T-helper 2 cell treated with Interferon-gamma antibody and Interleukin-4, amounts not matched to agents 5 μg/mL and 100 μg/mL, for 36 hours (primary cell): Measurements from ENCODE around the gene TAGLN3.

Experiments used
- DNase-seq: peaks from one replicate; pipeline ENCODE4 v3.0.0; 2021; ENCODE audit warnings: low spot score
- H3K27ac Mint-ChIP-seq: one replicate; pipeline ENCODE4 v1.8.0; 2021; ENCODE audit warnings: mild to moderate bottlenecking, mixed read lengths
- H3K27me3 Mint-ChIP-seq: one replicate; pipeline ENCODE4 v1.8.0; 2021; ENCODE audit warnings: low read depth, mixed read lengths
- H3K36me3 Mint-ChIP-seq: one replicate; pipeline ENCODE4 v1.8.0; 2021; ENCODE audit warnings: low read depth, mixed read lengths
- H3K4me1 Mint-ChIP-seq: one replicate; pipeline ENCODE4 v1.8.0; 2021; ENCODE audit warnings: low read depth, mixed read lengths
- H3K4me3 Mint-ChIP-seq: one replicate; pipeline ENCODE4 v1.8.0; 2022; ENCODE audit warnings: mild to moderate bottlenecking, moderate library complexity, mixed read lengths
- H3K9me3 Mint-ChIP-seq: one replicate; pipeline ENCODE4 v1.8.0; 2021; ENCODE audit warnings: mixed read lengths

The TAGLN3 gene

GRCh38 chr3:111967651-111968274 is 31.0 kb upstream of the TAGLN3 start:
- no peaks in the 10 kb centered on the region for H3K27me3 Mint-ChIP-seq
- peaks cover 3% of the 10 kb centered on the region for H3K4me1 Mint-ChIP-seq
- H3K27ac Mint-ChIP-seq = no peak overlapping the region
- H3K9me3 Mint-ChIP-seq = no peaks in the 10 kb centered on the region
- H3K36me3 Mint-ChIP-seq = no peaks in the 10 kb centered on the region
- peak; percentile 69 for DNase-seq
- no peak overlapping the region for H3K4me3 Mint-ChIP-seq

DNA sequence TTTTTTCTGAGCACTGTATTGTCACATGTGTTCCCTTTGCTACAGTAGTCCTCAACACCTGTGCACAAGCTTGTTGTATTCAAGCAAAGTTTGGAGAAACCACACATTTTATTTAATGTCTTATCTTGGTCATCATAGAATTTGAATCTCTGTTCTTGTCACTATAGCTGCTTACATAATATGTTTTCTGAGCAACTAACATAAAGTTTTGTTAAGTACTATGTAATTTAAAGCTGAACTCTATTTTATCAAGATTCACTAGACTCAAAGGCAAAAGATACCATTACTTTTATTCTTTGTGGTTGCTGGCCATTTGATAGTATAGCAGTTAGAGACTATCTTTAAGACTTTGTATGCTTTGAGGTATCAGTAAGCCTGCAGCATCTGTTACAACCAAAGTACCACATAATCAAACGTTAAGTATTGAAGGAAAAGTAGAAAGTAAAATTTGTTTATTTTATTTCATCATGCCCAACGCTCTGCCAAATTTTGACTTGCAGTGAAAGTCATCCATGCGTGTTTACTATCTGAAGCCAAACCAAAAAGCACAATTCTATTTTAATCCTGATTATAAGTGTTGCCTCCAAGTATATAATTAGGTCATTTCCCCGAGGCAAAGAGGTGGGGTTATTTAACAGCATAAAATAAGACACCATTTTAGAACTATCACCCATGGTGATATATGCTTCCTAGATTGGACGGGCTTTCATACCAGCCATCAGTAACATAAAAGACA is 30.2 kb upstream of the TAGLN3 start:
- no peaks in the 10 kb centered on the region for H3K9me3 Mint-ChIP-seq
- H3K27me3 Mint-ChIP-seq = peaks cover 3% of the 10 kb centered on the region
- no peak overlapping the region for H3K4me3 Mint-ChIP-seq
- no peaks in the 10 kb centered on the region for H3K36me3 Mint-ChIP-seq
- peaks cover 3% of the 10 kb centered on the region for H3K4me1 Mint-ChIP-seq
- H3K27ac Mint-ChIP-seq = no peak overlapping the region
- no peak for DNase-seq

- Mint-ChIP-seq H3K9me3 (no peaks in the 10 kb centered on the region), H3K36me3 (no peaks in the 10 kb centered on the region), H3K27ac (no peak overlapping the region), H3K27me3 (peaks cover 10% of the 10 kb centered on the region), H3K4me1 (peaks cover 3% of the 10 kb centered on the region), H3K4me3 (no peak overlapping the region)
- DNase-seq = no peak
Measured at GRCh38 chr3:111970376-111970775, 28.3 kb upstream of the TAGLN3 start.

GRCh38 chr3:111971533-111972130 is 27.1 kb upstream of the TAGLN3 start:
- peaks cover 3% of the 10 kb centered on the region for H3K4me1 Mint-ChIP-seq
- no peak overlapping the region for H3K27ac Mint-ChIP-seq
- no peak for DNase-seq
- H3K27me3 Mint-ChIP-seq = peaks cover 17% of the 10 kb centered on the region
- H3K9me3 Mint-ChIP-seq = no peaks in the 10 kb centered on the region
- H3K4me3 Mint-ChIP-seq = no peak overlapping the region
- no peaks in the 10 kb centered on the region for H3K36me3 Mint-ChIP-seq

- Mint-ChIP-seq H3K27me3 (peaks cover 19% of the 10 kb centered on the region), H3K4me3 (no peak overlapping the region), H3K27ac (no peak overlapping the region), H3K36me3 (no peaks in the 10 kb centered on the region), H3K4me1 (peaks cover 1% of the 10 kb centered on the region), H3K9me3 (no peaks in the 10 kb centered on the region)
- no peak for DNase-seq
Measured at GRCh38 chr3:111972891-111973290, 25.8 kb upstream of the TAGLN3 start.

GRCh38 chr3:111975131-111975530 is 23.6 kb upstream of the TAGLN3 start:
- H3K36me3 Mint-ChIP-seq = peaks cover 2% of the 10 kb centered on the region
- peaks cover 12% of the 10 kb centered on the region for H3K4me1 Mint-ChIP-seq
- H3K9me3 Mint-ChIP-seq = no peaks in the 10 kb centered on the region
- no peak overlapping the region for H3K4me3 Mint-ChIP-seq
- DNase-seq = no peak
- no peak overlapping the region for H3K27ac Mint-ChIP-seq
- H3K27me3 Mint-ChIP-seq = peaks cover 19% of the 10 kb centered on the region

- no peaks in the 10 kb centered on the region for H3K9me3 Mint-ChIP-seq
- peaks cover 2% of the 10 kb centered on the region for H3K36me3 Mint-ChIP-seq
- peaks cover 19% of the 10 kb centered on the region for H3K27me3 Mint-ChIP-seq
- no peak for DNase-seq
- no peak overlapping the region for H3K27ac Mint-ChIP-seq
- H3K4me1 Mint-ChIP-seq = peaks cover 20% of the 10 kb centered on the region
- no peak overlapping the region for H3K4me3 Mint-ChIP-seq
Measured at GRCh38 chr3:111976254-111976653, 22.5 kb upstream of the TAGLN3 start.

- Mint-ChIP-seq H3K4me3 (peak within 1 kb of the TSS; percentile 85), H3K27me3 (peaks cover 14% of the 10 kb centered on the region), H3K4me1 (peaks cover 34% of the 10 kb centered on the region), H3K9me3 (no peaks in the 10 kb centered on the region), H3K36me3 (peaks cover 13% of the 10 kb centered on the region), H3K27ac (peak within 1 kb of the TSS; percentile 82)
- peak; percentile 95 for DNase-seq
Measured at GRCh38 chr3:111978583-111979433, 19.9 kb upstream of the TAGLN3 start, which contains the start of gene ABHD10. TSS of gene ABHD10 (plus strand) at chr3:111979026. CDS start at chr3:111979062, 36 bp downstream.

GRCh38 chr3:111979434-111980038 is 19.2 kb upstream of the TAGLN3 start:
- Mint-ChIP-seq H3K27me3 (peaks cover 10% of the 10 kb centered on the region), H3K36me3 (peaks cover 18% of the 10 kb centered on the region), H3K4me3 (peak overlapping the region; percentile 85), H3K4me1 (peaks cover 39% of the 10 kb centered on the region), H3K9me3 (no peaks in the 10 kb centered on the region), H3K27ac (peak overlapping the region; percentile 82)
- no peak for DNase-seq

GRCh38 chr3:111980716-111981456 is 17.8 kb upstream of the TAGLN3 start:
- no peak for DNase-seq
- Mint-ChIP-seq H3K9me3 (no peaks in the 10 kb centered on the region), H3K27me3 (peaks cover 9% of the 10 kb centered on the region), H3K27ac (no peak overlapping the region), H3K4me3 (peak overlapping the region; percentile 85), H3K36me3 (peaks cover 30% of the 10 kb centered on the region), H3K4me1 (peaks cover 53% of the 10 kb centered on the region)

- Mint-ChIP-seq H3K4me1 (peaks cover 54% of the 10 kb centered on the region), H3K27ac (no peak overlapping the region), H3K27me3 (peaks cover 4% of the 10 kb centered on the region), H3K9me3 (no peaks in the 10 kb centered on the region), H3K4me3 (peak overlapping the region; percentile 33), H3K36me3 (peaks cover 34% of the 10 kb centered on the region)
- no peak for DNase-seq
Measured at GRCh38 chr3:111981457-111981763, 17.3 kb upstream of the TAGLN3 start.

DNA sequence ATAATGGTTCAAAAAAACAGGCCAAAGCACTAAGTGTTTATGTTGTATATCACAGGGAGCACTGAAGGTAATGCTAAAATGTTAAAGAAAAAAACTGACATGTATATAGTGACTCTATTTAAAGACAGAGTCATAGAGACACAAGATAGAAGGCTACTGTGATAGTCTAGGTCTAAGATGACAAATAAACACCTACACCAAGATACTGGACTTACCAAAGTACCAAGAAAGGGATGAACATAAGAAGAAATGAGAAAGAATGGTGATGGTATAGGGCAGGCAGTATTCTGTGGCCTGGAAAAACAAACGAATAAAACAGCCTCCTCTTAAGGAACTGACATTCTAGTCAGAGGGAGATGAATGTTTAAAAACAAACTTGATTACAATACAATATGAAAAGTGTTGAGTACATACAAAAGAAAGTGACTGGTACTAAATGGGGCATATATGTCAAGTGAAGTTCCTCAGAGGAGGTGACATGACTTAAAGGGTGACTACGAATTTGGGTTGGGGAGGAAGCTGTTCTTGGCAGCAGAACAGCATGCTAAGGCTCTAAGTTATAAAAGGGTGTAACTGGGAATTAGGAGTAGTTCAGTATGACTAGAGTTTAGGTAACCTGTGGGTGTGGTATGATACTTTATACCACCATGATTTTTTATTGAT is 14.0 kb upstream of the TAGLN3 start:
- Mint-ChIP-seq H3K36me3 (peaks cover 56% of the 10 kb centered on the region), H3K27me3 (no peaks in the 10 kb centered on the region), H3K27ac (peak overlapping the region; percentile 12), H3K9me3 (no peaks in the 10 kb centered on the region), H3K4me3 (no peak overlapping the region), H3K4me1 (peaks cover 62% of the 10 kb centered on the region)
- DNase-seq = no peak
